T-cell (primary cell): ENCODE results near the gene TIMP1. TPM values are rescaled to one million over a fixed set of nuclear protein-coding genes. Genes with fewer than 3 reads are reported as not detected.

Source experiments
- ATAC-seq, 4 experiments: fragments of 200-7000 bp in 3 of 4; fragments of 150-1000 bp in 1 of 4; cut with Tn5 transposase; replicated peaks in 1 of 4; 1 replicate in 3 of 4; 2 replicates in 1 of 4; pipeline ENCODE4 v1.10.0; 2021; ENCODE audit warnings: moderate library complexity in 3 of 4, mild to moderate bottlenecking in 2 of 4, moderate number of reproducible peaks in 1 of 4
- CTCF ChIA-PET, 2 donors: fragments of 300-600 bp; sonication (Branson Sonifier 250); formaldehyde crosslinking; loops; one replicate each; lab custom pipeline; 2022; ENCODE audit warnings: antibody characterized with exemption in 2 of 2; lab: Charles Lee
- POLR2A ChIA-PET, 2 donors: fragments of 300-600 bp; sonication (Branson Sonifier 250); formaldehyde crosslinking; loops; one replicate each; lab custom pipeline; 2022; ENCODE audit warnings: antibody characterized with exemption in 2 of 2; lab: Charles Lee
- DNase-seq, 35 experiments: peaks; one replicate each; pipeline versions ENCODE4 v3.0.0 to v3.0.0-alpha.2; 2013 to 2023
- H3K27ac ChIP-seq: one replicate; pipeline ENCODE4 v1.5.1; 2013; ENCODE audit warnings: low read length
- H3K27me3 ChIP-seq, 2 experiments: replicated peaks in 1 of 2; 1 replicate in 1 of 2; 2 replicates in 1 of 2; pipeline versions ENCODE4 v1.6.1 to v1.7.0; 2013; ENCODE audit warnings: low read length in 1 of 2, mixed read lengths in 1 of 2; ENCODE audit not compliant: control insufficient read depth in 2 of 2, insufficient read depth in 2 of 2; ENCODE audit errors: extremely low read depth in 1 of 2
- H3K36me3 ChIP-seq, 2 donors: 1 replicate in 1 of 2; 2 replicates in 1 of 2; pipeline versions ENCODE4 v1.6.1 to v1.7.0; 2013; ENCODE audit warnings: low read length in 1 of 2; ENCODE audit not compliant: control insufficient read depth in 2 of 2, insufficient read depth in 1 of 2; ENCODE audit errors: extremely low read depth in 1 of 2
- H3K4me1 ChIP-seq, 2 experiments: 1 replicate in 1 of 2; 2 replicates in 1 of 2; pipeline versions ENCODE4 v1.6.1 to v1.7.0; 2013; ENCODE audit warnings: low read length in 2 of 2, mixed read lengths in 1 of 2; ENCODE audit not compliant: insufficient read depth in 2 of 2, control insufficient read depth in 1 of 2; ENCODE audit errors: extremely low read depth in 1 of 2
- H3K4me3 ChIP-seq, 2 donors: 1 replicate in 1 of 2; 2 replicates in 1 of 2; pipeline versions ENCODE4 v1.5.1 to v1.7.0; 2013; ENCODE audit warnings: mild to moderate bottlenecking in 2 of 2, low read length in 1 of 2, moderate library complexity in 1 of 2; ENCODE audit not compliant: control insufficient read depth in 1 of 2; ENCODE audit errors: extremely low read depth in 1 of 2
- H3K9me3 ChIP-seq: 2 replicates; pipeline ENCODE4 v1.7.0; 2013
- H3K27ac Mint-ChIP-seq, 2 donors: one replicate each; pipeline ENCODE4 v1.8.0; 2020 to 2021; ENCODE audit warnings: mild to moderate bottlenecking in 2 of 2, mixed read lengths in 2 of 2
- H3K27me3 Mint-ChIP-seq, 2 donors: one replicate each; pipeline ENCODE4 v1.8.0; 2021 to 2022; ENCODE audit warnings: mixed read lengths in 2 of 2
- H3K36me3 Mint-ChIP-seq: one replicate; pipeline ENCODE4 v1.8.0; 2021; ENCODE audit warnings: mixed read lengths
- H3K4me1 Mint-ChIP-seq, 3 donors: one replicate each; pipeline ENCODE4 v1.8.0; 2020 to 2022; ENCODE audit warnings: mixed read lengths in 3 of 3, mild to moderate bottlenecking in 1 of 3
- H3K4me3 Mint-ChIP-seq, 3 donors: one replicate each; pipeline ENCODE4 v1.8.0; 2020 to 2022; ENCODE audit warnings: mild to moderate bottlenecking in 3 of 3, mixed read lengths in 3 of 3, moderate library complexity in 3 of 3
- H3K9me3 Mint-ChIP-seq, 3 donors: one replicate each; pipeline ENCODE4 v1.8.0; 2020 to 2022; ENCODE audit warnings: mixed read lengths in 3 of 3
- WGBS: methylation state at CpG from one replicate; pipeline ENCODE4 v1.1.5; 2013; ENCODE audit warnings: missing lambda C conversion rate; ENCODE audit not compliant: insufficient coverage; 5-methylcytosine and 5-hydroxymethylcytosine counted together
- total RNA-seq, 35 experiments: library from RNA in 6 of 35; stranded (reverse) in 6 of 35; fragments of 120-200 nt in 1 of 35; gene quantifications; one replicate each; pipeline versions ENCODE4 v1.2.1 to v1.2.4 and lab custom pipeline; 2013 to 2026

TIMP1 gene
- total RNA-seq, 5 donors from 2014 or later (not counting 1 experiment from before 2014, with no cell fraction given) = 28.7 to 120 (median 59.7) TPM

GRCh38 chrX:47571896-47572295 lies 10.3 kb upstream of the TIMP1 start:
- Histone ChIP-seq H3K4me1 (peaks cover 0 to 13% of the 10 kb centered on the region in 2 experiments), H3K9me3 (no peaks in the 10 kb centered on the region), H3K36me3 (peaks cover 0 to 39% of the 10 kb centered on the region in 2 donors), H3K27me3 (peaks cover 0 to 9% of the 10 kb centered on the region in 2 experiments), H3K4me3 (no peak overlapping the region), H3K27ac (no peak overlapping the region)
- no peak for DNase-seq
- H3K4me1 Mint-ChIP-seq = peaks cover 8 to 21% (median 18%) of the 10 kb centered on the region in 3 donors
- POLR2A ChIA-PET = interaction anchor here in 1 of 2 donors (0.6 kb wide), 1 partner anchor 190 kb away, joined by 6 read pairs; no protein-coding TSS in a partner anchor
- peak overlapping the region in 1 of 3 donors; percentile 2 for H3K4me3 Mint-ChIP-seq
- no peak for ATAC-seq
- no peaks in the 10 kb centered on the region for H3K9me3 Mint-ChIP-seq
- WGBS = 92% methylated on average over 9 of the region's 13 CpGs
- H3K27me3 Mint-ChIP-seq = peaks cover 0 to 18% of the 10 kb centered on the region in 2 donors
- CTCF ChIA-PET = no interaction called here
- peaks cover 37% of the 10 kb centered on the region for H3K36me3 Mint-ChIP-seq
- H3K27ac Mint-ChIP-seq = no peak overlapping the region

- DNase-seq = no peak
- Mint-ChIP-seq H3K27ac (peak overlapping the region in 1 of 2 donors; percentile 61), H3K36me3 (peaks cover 30% of the 10 kb centered on the region), H3K27me3 (peaks cover 0 to 18% of the 10 kb centered on the region in 2 donors), H3K9me3 (no peaks in the 10 kb centered on the region), H3K4me3 (peak overlapping the region in 1 of 3 donors; percentile 11), H3K4me1 (peaks cover 8 to 21% (median 19%) of the 10 kb centered on the region in 3 donors)
- WGBS = 100% methylated on average over 5 of the region's 9 CpGs
- ChIA-PET CTCF (no interaction called here), POLR2A (interaction anchor here in 1 of 2 donors (0.6 kb wide), 1 partner anchor 191 kb away, joined by 6 read pairs; no protein-coding TSS in a partner anchor)
- Histone ChIP-seq H3K27me3 (peaks cover 0 to 9% of the 10 kb centered on the region in 2 experiments), H3K4me3 (no peak overlapping the region), H3K36me3 (peaks cover 0 to 31% of the 10 kb centered on the region in 2 donors), H3K27ac (no peak overlapping the region), H3K9me3 (no peaks in the 10 kb centered on the region), H3K4me1 (peaks cover 0 to 13% of the 10 kb centered on the region in 2 experiments)
- no peak for ATAC-seq
These were observed 9.4 kb upstream of the TIMP1 start for GRCh38 chrX:47572773-47573340.

- CTCF ChIA-PET = no interaction called here
- Mint-ChIP-seq H3K9me3 (no peaks in the 10 kb centered on the region), H3K27ac (peak overlapping the region in 1 of 2 donors; percentile 61), H3K4me3 (peak overlapping the region in 1 of 3 donors; percentile 11), H3K27me3 (peaks cover 0 to 18% of the 10 kb centered on the region in 2 donors), H3K4me1 (peaks cover 11 to 24% (median 21%) of the 10 kb centered on the region in 3 donors), H3K36me3 (peaks cover 30% of the 10 kb centered on the region)
- WGBS = 78% methylated on average over 13 of the region's 20 CpGs
- Histone ChIP-seq H3K9me3 (no peaks in the 10 kb centered on the region), H3K27ac (no peak overlapping the region), H3K36me3 (peaks cover 0 to 25% of the 10 kb centered on the region in 2 donors), H3K27me3 (peaks cover 0 to 9% of the 10 kb centered on the region in 2 experiments), H3K4me1 (peaks cover 0 to 13% of the 10 kb centered on the region in 2 experiments), H3K4me3 (no peak overlapping the region)
- ATAC-seq = peak in 1 of 4 experiments; percentile 10
- POLR2A ChIA-PET = no interaction called here
- DNase-seq = no peak
These were observed 8.7 kb upstream of the TIMP1 start for GRCh38 chrX:47573341-47574075.

GRCh38 chrX:47574076-47574546 lies 8.1 kb upstream of the TIMP1 start:
- ATAC-seq = peak in 3 of 4 experiments; percentile 14 to 42 (median 24)
- Mint-ChIP-seq H3K4me1 (peaks cover 13 to 26% (median 21%) of the 10 kb centered on the region in 3 donors), H3K9me3 (no peaks in the 10 kb centered on the region), H3K27me3 (peaks cover 0 to 18% of the 10 kb centered on the region in 2 donors), H3K4me3 (no peak overlapping the region), H3K36me3 (peaks cover 27% of the 10 kb centered on the region), H3K27ac (no peak overlapping the region)
- H3K4me1 ChIP-seq = peaks cover 0 to 18% of the 10 kb centered on the region in 2 experiments
- DNase-seq = no peak
- ChIA-PET CTCF (no interaction called here), POLR2A (interaction anchor here in 1 of 2 donors (0.6 kb wide), 1 partner anchor 314 kb away, joined by 3 read pairs; no protein-coding TSS in a partner anchor)
- H3K9me3 ChIP-seq = no peaks in the 10 kb centered on the region
- H3K4me3 ChIP-seq = no peak overlapping the region
- H3K27me3 ChIP-seq = peaks cover 0 to 9% of the 10 kb centered on the region in 2 experiments
- no peak overlapping the region for H3K27ac ChIP-seq
- WGBS = 26% methylated on average over 22 of the region's 41 CpGs
- H3K36me3 ChIP-seq = peaks cover 0 to 21% of the 10 kb centered on the region in 2 donors

- H3K27me3 Mint-ChIP-seq = peaks cover 0 to 18% of the 10 kb centered on the region in 2 donors
- Histone ChIP-seq H3K4me1 (peaks cover 0 to 23% of the 10 kb centered on the region in 2 experiments), H3K9me3 (no peaks in the 10 kb centered on the region), H3K36me3 (peaks cover 0 to 16% of the 10 kb centered on the region in 2 donors), H3K27ac (no peak overlapping the region), H3K27me3 (peaks cover 0 to 9% of the 10 kb centered on the region in 2 experiments), H3K4me3 (no peak overlapping the region)
- ATAC-seq = peak in 2 of 4 experiments; percentile 16 to 17
- no peak overlapping the region for H3K4me3 Mint-ChIP-seq
- no peaks in the 10 kb centered on the region for H3K9me3 Mint-ChIP-seq
- peaks cover 23% of the 10 kb centered on the region for H3K36me3 Mint-ChIP-seq
- ChIA-PET CTCF (interaction anchor here in 1 of 2 donors (0.6 kb wide), 1 partner anchor 425 kb away, joined by 3 read pairs; no protein-coding TSS in a partner anchor), POLR2A (interaction anchor here in 1 of 2 donors (0.6 kb wide), 1 partner anchor 313 kb away, joined by 3 read pairs; no protein-coding TSS in a partner anchor)
- no peak for DNase-seq
- WGBS = 48% methylated on average over 12 of the region's 27 CpGs
- peaks cover 15 to 31% (median 21%) of the 10 kb centered on the region in 3 donors for H3K4me1 Mint-ChIP-seq
- no peak overlapping the region for H3K27ac Mint-ChIP-seq
These were observed 7.5 kb upstream of the TIMP1 start for GRCh38 chrX:47574547-47575301.
